Measurements from ENCODE around the gene CEP44.
"Not testable (repeated sequence)": the region's sequence is repeated elsewhere in the genome, so short reads cannot be mapped to it uniquely, and the experiment has no call there.

Gene CEP44

DNA sequence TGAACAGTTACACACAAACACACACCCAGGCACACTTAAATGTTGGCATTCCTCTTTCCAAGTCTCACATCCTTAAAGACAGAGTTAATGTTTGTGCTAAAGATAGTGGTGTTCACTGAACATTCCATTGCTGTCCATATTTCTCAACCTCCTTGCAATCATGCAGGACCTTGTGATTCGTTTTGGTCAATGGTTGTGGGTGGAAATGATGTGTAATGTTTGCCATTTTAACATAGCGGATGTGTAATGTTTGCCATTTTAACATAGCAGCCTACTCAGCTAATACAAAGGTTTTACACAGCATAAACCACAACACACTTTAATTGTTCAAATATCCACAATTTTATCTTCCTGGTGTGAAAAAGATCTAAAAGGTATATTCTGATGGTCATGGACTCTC is 93.9 kb downstream of the CEP44 start:
- Histone ChIP-seq H3K9me3 (ENCODE audit: control insufficient read depth in 2 of 2, low read length in 2 of 2) (no peaks in the 10 kb centered on the region), H3K36me3 (ENCODE audit: control insufficient read depth in 2 of 2, insufficient read depth in 2 of 2, low read length in 2 of 2) (no peaks in the 10 kb centered on the region), H3K27me3 (ENCODE audit: control insufficient read depth in 2 of 2, insufficient read depth in 2 of 2, low read length in 2 of 2) (no peaks in the 10 kb centered on the region), H3K9ac (ENCODE audit: low read depth in 1 of 2, low read length in 2 of 2) (no peak overlapping the region), H3K4me1 (ENCODE audit: control insufficient read depth in 2 of 2, insufficient read depth in 2 of 2, low read length in 2 of 2) (peaks cover 0 to 4% of the 10 kb centered on the region in 2 donors), H3K4me3 (ENCODE audit: low read length in 2 of 2) (no peak overlapping the region), H3K27ac (ENCODE audit: low read depth in 2 of 2, low read length in 2 of 2) (no peak overlapping the region)

DNA sequence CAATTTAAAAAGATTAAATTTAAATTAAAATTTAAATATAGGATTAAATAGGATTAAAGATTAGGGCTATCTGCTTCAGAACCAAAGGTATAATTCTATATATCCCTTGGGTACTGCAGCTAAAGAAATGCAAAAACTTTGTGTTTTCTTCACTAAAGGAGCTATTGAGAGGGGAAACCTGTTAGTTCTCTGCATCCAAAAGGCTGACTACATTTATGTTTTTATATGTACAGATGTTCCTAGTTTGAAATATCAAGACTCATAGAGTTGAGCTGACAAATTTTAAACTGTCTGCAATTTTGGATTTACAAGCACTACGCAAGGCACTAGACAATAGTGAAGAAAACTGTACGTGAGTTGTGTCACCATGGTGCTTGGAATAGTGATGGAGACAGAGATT is 95.2 kb downstream of the CEP44 start:
- Histone ChIP-seq H3K4me1 (ENCODE audit: control insufficient read depth in 2 of 2, insufficient read depth in 2 of 2, low read length in 2 of 2) (peaks cover 0 to 4% of the 10 kb centered on the region in 2 donors), H3K27ac (ENCODE audit: low read depth in 2 of 2, low read length in 2 of 2) (no peak overlapping the region), H3K9ac (ENCODE audit: low read depth in 1 of 2, low read length in 2 of 2) (no peak overlapping the region), H3K27me3 (ENCODE audit: control insufficient read depth in 2 of 2, insufficient read depth in 2 of 2, low read length in 2 of 2) (no peaks in the 10 kb centered on the region), H3K36me3 (ENCODE audit: control insufficient read depth in 2 of 2, insufficient read depth in 2 of 2, low read length in 2 of 2) (no peaks in the 10 kb centered on the region), H3K4me3 (ENCODE audit: low read length in 2 of 2) (no peak overlapping the region), H3K9me3 (ENCODE audit: control insufficient read depth in 2 of 2, low read length in 2 of 2) (no peaks in the 10 kb centered on the region)

DNA sequence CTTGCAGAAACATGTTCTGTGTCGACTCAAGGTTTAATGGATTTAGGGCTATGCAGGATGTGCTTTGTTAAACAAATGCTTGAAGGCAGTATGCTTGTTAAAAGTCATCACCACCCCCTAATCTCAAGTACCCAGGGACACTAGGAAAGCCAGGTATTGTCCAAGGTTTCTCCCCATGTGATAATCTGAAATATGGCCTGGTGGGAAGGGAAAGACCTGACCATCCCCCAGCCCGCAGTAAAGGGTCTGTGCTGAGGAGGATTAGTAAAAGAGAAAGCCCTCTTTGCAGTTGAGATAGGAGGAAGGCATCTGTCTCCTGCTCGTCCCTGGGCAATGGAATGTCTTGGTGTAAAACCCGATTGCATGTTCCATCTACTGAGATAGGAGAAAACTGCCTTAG is 96.5 kb downstream of the CEP44 start:
- not testable (repeated sequence) for H3K27me3 ChIP-seq (ENCODE audit: control insufficient read depth in 2 of 2, insufficient read depth in 2 of 2, low read length in 2 of 2); H3K4me3 ChIP-seq (ENCODE audit: low read length in 2 of 2); H3K9ac ChIP-seq (ENCODE audit: low read depth in 1 of 2, low read length in 2 of 2); H3K9me3 ChIP-seq (ENCODE audit: control insufficient read depth in 2 of 2, low read length in 2 of 2); H3K4me1 ChIP-seq (ENCODE audit: control insufficient read depth in 2 of 2, insufficient read depth in 2 of 2, low read length in 2 of 2); H3K27ac ChIP-seq (ENCODE audit: low read depth in 2 of 2, low read length in 2 of 2); H3K36me3 ChIP-seq (ENCODE audit: control insufficient read depth in 2 of 2, insufficient read depth in 2 of 2, low read length in 2 of 2)

DNA sequence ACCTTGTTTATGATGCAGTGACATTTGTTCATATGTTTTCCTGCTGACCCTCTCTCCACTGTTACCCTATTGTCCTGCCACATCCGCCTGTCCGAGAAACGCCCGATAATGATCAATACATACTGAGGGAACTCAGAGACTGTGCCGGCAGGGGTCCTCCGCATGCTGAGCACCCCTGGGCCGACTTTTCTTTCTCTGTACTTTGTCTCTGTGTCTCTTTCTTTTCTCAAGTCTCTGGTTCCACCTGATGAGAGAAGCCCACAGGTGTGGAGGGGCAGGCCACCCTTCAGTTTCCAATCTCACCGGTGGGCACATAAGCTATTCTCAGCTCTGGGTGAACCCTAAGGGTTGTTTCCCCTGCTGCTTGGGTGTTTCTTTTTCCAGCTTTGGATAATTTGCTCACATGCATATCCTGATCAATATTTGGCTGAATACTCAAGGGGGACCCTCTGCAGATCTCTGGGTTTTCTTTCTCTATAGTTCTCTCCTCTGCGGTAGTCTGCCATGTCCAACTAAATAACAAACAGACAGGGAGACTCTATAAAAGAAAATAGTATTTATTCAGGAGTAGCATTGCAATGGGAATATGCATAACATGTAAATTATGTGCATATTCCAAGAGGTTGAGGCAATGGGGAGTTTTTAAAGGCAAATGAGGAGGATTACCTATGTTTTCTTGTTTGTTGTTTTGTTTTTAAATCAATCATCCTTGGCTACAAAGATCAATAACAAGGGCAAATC is 97.2 kb downstream of the CEP44 start:
- H3K9ac ChIP-seq (ENCODE audit: low read depth in 1 of 2, low read length in 2 of 2): no peak overlapping the region
- H3K27me3 ChIP-seq (ENCODE audit: control insufficient read depth in 2 of 2, insufficient read depth in 2 of 2, low read length in 2 of 2): no peaks in the 10 kb centered on the region

DNA sequence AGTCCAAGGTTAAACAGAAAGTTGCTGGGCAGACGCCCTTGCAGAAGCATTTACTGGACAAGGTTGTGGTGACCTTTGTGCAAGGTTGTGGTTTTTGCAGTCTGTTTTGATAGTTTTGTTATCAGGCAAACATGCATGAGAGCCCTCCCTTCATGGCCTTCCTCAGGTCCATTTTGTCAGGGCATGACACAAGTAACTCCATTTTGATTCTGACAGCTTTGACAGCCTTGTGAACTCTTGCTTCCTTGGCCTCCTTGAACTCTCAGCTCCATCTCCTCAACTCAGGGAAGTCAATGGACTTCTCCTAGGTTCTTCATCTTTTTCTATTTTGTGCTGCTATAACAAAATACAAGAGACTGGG is 97.7 kb downstream of the CEP44 start:
- H3K4me3 ChIP-seq (ENCODE audit: low read length in 2 of 2): no peak overlapping the region
- no peaks in the 10 kb centered on the region for H3K27me3 ChIP-seq (ENCODE audit: control insufficient read depth in 2 of 2, insufficient read depth in 2 of 2, low read length in 2 of 2)
- no peaks in the 10 kb centered on the region for H3K36me3 ChIP-seq (ENCODE audit: control insufficient read depth in 2 of 2, insufficient read depth in 2 of 2, low read length in 2 of 2)
- no peak overlapping the region for H3K27ac ChIP-seq (ENCODE audit: low read depth in 2 of 2, low read length in 2 of 2)
- no peaks in the 10 kb centered on the region for H3K9me3 ChIP-seq (ENCODE audit: control insufficient read depth in 2 of 2, low read length in 2 of 2)
- H3K4me1 ChIP-seq (ENCODE audit: control insufficient read depth in 2 of 2, insufficient read depth in 2 of 2, low read length in 2 of 2): peaks cover 0 to 4% of the 10 kb centered on the region in 2 donors
- no peak overlapping the region for H3K9ac ChIP-seq (ENCODE audit: low read depth in 1 of 2, low read length in 2 of 2)

More for the DNA sequence above, 97.2 kb downstream of the CEP44 start:
- H3K4me3 ChIP-seq (ENCODE audit: low read length in 2 of 2): no peak overlapping the region
- no peaks in the 10 kb centered on the region for H3K9me3 ChIP-seq (ENCODE audit: control insufficient read depth in 2 of 2, low read length in 2 of 2)
- H3K36me3 ChIP-seq (ENCODE audit: control insufficient read depth in 2 of 2, insufficient read depth in 2 of 2, low read length in 2 of 2): no peaks in the 10 kb centered on the region
- H3K27ac ChIP-seq (ENCODE audit: low read depth in 2 of 2, low read length in 2 of 2): no peak overlapping the region
- peaks cover 0 to 4% of the 10 kb centered on the region in 2 donors for H3K4me1 ChIP-seq (ENCODE audit: control insufficient read depth in 2 of 2, insufficient read depth in 2 of 2, low read length in 2 of 2)
